H4 (cell line): Measurements from ENCODE around the gene GAST. TPM values are rescaled to one million over a fixed set of nuclear protein-coding genes. Genes with fewer than 3 reads are reported as not detected.
"Not testable (repeated sequence)": the region's sequence is repeated elsewhere in the genome, so short reads cannot be mapped to it uniquely, and the experiment has no call there.

Experiments used
- DNase-seq: peaks from one replicate; pipeline ENCODE4 v3.0.0-alpha.2; 2015; ENCODE audit warnings: low spot score
- total RNA-seq: library from RNA; depleted of rRNA; stranded (reverse); fragments of >200 nt; shearing (Covaris generic); gene quantifications from 2 replicates; pipeline ENCODE4 v1.2.3, GENCODE V29; 2014; rRNA removed

Gene GAST
- not detected in 2 replicates for total RNA-seq

DNA sequence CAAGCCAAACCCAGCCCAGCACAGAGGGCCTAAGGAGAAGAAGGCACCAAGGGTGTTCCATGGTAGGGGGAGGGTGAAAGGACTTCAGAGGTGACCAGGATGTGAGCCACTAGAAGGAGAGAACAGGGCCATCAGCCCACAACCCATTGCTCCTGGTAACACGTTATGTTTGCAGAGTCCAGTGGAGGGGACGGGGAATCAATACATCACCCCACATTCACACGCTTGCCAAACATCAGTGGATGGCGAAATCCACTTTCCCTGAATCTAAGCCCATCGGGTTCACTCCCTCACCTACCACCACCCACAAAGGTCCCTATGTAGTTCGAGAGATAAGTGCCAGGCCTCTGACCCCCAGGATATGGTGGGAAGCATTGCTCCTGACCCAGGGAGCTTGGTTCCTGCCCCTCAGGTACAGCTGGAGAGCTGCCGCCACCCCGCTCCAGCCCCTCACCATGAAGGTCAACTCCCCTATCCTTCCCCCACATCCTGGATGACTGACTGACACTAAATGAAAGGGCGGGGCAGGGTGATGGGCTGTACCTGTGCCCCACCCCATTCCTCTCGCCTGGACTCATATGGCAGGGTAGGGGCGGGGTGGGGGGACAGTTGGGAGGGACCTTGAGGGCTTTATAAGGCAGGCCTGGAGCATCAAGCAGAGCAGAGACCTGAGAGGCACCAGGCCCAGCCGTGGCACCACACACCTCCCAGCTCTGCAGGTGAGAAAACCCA lies at the start of gene GAST:
TSS of gene GAST (plus strand) at position 663 of the 732 bp plus-strand sequence. CDS start 3,106 bp downstream, outside the sequence.
- DNase-seq, result no peak

DNA sequence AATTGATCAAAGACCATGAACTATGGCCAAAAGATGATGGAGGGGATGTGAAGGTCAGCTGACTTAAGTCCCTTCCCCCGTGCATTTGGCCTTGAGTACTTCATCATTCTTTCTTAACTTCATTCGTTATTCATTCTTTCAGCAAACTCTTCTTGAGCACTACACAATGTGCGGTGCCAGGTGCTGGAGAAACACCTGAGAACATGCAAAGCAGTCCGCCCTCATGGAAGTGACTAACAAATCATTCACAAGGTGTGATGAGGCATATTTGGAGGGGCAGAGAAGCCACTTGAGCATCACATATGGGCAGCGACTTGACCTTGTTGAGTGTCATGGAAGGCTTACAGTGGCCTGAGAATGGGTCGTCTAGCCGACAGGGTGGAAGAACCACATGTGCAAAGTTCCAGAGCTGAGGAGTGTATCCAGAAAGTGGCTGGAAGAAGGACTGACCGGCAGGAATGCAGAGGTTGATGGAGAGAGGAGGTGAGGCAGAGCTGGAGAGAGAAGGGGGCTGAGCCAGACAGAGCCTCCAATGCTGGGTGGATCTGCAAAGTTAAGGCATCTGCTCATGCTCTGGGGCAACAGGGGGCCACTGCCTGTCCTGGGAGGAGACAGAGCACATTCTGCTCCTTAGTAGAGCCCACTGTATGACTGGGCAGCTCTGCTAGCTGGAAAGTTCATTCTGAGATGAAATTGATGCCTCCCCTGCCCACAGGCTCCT lies 48.5 kb upstream of the GAST start:
- DNase-seq, result no peak

GRCh38 chr17:41664172-41664457 lies 48.0 kb upstream of the GAST start:
- no peak for DNase-seq

DNA sequence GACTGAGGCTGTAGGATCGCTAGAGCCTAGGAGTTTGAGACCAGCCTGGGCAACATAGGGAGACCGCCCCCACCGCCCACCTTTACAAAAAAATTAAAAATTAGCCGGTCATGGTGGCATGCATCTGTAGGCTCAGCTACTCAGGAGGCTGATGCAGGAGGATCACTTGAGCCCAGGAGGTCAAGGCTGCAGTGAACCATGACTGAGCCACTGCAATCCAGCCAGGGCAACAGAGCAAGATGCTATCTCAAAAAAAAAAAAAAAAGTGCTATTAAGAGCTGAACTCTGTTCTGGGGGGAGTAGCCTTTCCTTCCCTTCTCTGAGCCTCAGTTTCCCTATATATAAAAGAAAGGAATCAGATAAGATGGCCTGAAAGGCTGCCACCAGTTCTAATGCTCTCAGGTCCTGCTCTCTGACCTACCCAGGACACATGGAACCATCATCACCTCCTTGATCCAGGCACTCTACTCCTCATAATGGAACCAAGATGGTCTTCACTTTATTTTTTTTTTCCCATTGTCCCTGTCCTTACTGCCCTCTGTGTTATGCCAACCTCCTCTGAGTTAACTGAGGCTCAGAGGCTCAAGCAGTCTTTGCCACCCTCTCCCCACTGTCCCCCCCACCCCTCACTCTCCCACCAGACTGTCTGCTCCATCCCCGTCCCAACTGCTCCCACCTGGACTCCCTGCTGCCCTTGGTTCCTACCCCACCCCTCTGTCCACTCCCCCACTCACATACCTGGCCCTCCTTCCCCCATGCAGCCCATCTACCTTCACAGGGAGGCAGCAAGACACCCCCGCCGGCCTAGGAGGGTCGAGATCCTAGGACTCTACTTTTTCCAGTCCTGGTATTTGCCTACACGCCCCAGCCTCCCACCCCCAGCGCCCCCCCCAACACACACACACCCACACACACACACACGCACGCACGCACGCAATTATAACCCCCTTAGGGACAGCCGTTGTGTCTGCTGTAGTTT lies 47.3 kb upstream of the GAST start:
- DNase-seq, result no peak

DNA sequence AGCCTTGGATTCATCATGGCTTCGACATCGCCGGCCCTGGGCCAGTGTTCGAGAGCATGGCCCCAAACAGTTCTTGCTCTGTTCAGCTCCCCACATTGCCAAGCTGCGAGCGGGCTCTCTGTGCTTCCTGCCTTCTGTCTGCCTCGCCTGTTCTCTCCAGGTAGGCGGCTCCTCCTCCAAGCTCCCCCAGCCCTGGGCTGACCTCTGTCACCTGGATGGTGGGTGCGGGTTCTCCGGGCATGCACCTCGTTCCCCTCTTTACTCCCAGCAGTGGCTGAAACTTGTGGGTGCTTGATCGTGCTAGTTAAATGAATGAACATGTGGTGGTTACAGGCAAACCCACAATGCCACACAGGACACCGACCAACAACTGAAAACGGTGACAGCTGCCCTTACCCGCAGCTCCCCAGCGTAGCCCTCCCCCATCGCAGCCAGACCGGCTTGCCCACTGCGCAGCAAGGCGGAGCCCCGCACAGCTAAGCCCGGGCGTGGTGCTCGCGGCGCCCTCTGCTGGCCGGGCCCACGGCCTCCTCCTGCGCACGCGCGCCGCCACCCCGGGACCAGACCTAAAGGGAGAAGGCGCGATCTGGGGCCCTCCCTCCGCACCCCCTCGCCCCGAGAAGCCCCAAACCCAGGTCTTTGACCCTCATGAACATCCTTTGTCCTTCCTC lies 46.4 kb upstream of the GAST start:
- peak; percentile 73 for DNase-seq

DNA sequence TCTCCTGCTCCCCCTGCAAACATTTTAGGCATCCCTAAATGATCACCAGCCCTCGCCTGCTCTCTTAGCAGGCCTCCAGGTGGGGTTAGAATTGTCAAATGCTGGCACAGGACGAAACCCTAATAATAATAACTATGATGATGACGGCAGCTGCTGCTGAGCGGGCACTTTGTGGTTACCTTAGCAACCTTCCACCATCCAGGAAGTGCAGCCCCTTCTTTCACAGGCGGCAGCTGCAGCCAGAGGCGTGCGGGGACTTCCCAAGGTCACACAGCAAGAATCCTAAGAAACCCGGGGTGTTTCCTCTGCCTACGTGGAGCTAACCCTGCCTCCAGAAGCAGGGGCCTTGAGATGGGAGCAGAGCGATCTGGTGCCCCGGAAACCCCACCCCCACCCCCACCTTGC lies 45.9 kb upstream of the GAST start:
- no peak for DNase-seq

- peak; percentile 66 for DNase-seq
These were observed 45.3 kb upstream of the GAST start for GRCh38 chr17:41666708-41667279.

DNA sequence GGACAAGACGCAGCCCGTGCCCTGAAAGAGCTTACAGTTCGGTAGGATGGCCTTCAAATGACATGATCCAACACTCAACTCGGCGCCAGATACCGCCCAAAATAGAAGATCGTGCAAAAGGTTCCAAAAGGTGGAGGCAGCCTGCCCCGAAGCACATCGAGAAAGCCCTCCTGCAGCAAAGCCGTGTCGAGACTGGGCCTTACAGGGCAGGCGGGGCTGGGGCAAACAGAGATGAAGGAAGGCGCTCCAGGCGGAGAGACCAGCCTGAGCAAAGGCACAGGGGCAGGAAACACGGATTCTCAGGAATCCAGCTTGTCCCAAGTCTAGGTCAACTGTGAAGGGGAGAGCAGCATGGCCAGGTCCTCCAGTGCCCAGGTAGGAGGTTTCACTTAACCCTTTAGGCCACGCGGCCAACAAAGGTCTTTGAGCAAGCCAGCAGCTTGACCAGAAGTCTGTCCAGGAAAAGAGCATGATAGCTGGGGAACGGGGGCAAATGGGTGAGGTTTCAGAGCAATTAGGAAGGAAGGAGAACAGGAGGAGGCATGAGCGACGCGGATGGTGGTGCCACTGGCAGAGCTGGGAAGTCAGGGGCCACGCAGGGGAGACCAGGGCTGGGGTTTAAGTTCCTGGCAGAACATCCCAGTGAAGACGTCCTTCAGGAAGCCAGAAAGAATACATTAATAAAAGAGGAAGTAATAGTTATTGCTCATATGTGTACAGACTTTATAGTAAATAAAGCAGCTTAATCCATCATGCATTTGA lies 44.7 kb upstream of the GAST start:
- no peak for DNase-seq

- DNase-seq, result no peak
These were observed 40.0 kb upstream of the GAST start for GRCh38 chr17:41672153-41672552.

GRCh38 chr17:41675157-41676057 lies 36.7 kb upstream of the GAST start:
- DNase-seq, result not testable (repeated sequence)

GRCh38 chr17:41676058-41676419 lies 36.1 kb upstream of the GAST start:
- no peak for DNase-seq

GRCh38 chr17:41678411-41678906 lies 33.7 kb upstream of the GAST start:
- DNase-seq, result peak; percentile 59

DNA sequence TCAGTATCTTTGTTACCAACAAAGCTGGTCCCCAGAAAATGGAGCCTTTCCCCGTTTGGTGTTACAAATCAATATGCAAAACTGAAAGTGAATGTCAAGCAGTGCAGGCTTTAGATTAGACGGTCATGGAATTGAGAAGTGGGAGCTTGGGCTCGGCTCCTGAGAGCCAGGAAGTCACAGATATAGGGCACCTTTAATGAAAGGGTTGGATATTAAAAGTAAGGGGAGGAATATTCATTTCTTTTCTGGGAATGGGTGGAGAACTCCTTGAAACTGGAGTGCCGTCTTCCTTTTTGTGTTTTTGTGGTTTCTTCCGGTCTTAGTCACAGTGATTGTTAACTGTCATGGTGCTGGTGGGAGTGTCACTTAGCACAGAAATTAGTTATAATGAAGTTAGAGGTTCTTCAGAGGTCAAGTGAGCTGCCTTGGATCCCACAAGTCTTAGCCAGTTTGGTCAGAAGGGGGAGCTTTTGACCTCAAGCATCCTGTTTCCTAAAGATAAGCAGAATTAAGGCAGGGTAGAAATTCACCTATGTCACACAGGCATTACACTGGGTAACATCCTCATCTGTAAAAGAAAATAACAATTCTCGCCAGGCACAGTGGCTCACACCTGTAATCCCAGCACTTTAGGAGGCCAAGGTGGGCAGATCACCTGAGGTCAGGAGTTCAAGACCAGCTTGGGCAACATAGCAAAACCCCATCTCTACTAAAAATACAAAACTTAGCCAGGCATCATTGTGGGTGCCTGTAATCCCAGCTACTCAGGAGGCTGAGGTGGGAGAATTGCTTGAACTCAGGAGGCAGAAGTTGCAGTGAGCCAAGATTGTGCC lies 33.0 kb upstream of the GAST start:
- DNase-seq, result peak; percentile 93

GRCh38 chr17:41679740-41680425 lies 32.2 kb upstream of the GAST start:
- DNase-seq, result no peak

GRCh38 chr17:41680426-41681040 lies 31.6 kb upstream of the GAST start:
- no peak for DNase-seq

- peak; percentile 2 for DNase-seq
These were observed 30.4 kb upstream of the GAST start for GRCh38 chr17:41681776-41682175.

DNA sequence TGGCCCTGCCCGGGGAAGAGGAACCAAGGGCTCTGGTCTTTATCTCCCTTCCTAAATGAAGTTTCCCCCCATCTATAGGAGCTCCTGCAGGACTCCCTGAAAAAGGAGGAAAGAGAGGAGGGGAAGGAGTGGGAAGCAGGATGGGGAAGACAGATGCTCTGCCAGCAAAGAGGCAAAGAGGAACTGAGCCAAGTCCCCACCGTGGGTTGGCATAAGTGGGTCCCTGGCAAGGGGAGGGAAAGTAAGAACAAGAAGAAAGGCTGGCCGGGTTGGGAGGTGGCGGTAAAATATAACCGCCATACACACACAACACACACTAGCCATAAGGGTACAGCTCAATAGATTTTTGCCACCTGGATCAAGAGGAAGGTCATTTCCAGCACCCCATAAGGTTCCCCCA lies 29.5 kb upstream of the GAST start:
- no peak for DNase-seq
